Left colon (tissue), 2 donors: ENCODE measurements around the gene GAS2. TPM values are rescaled to one million over a fixed set of nuclear protein-coding genes. Genes with fewer than 3 reads are reported as not detected.

Source experiments
- ATAC-seq: fragments of 200-7000 bp; cut with Tn5 transposase; one replicate; pipeline ENCODE4 v1.9.1; 2020; ENCODE audit warnings: mild to moderate bottlenecking, moderate library complexity
- DNase-seq, 2 donors: peaks; one replicate each; pipeline ENCODE4 v3.0.0-alpha.2; 2020
- intact Hi-C, 2 donors: fragments of 100-400 bp; cut with DNase I in 1 of 2; cut with micrococcal nuclease in 1 of 2; formaldehyde crosslinking; loops; one replicate each; pipeline versions ENCODE4 v1.11.2 to v1.14.0; 2022; cut with DNase I, micrococcal nuclease
- total RNA-seq, 2 donors: library from RNA; stranded (reverse); fragmentation: NEBNext Ultra II Directional; extraction: Animal tissue kit (Norgen Biotek cat#: 25700); gene quantifications; one replicate each; pipeline ENCODE4 v1.2.1, GENCODE V29; 2021
- donor health status: DM: no; HTN: no; CAD: no.
- donor health status: DM: yes; HTN: yes; CAD: no.

Gene GAS2
- total RNA-seq, 2 donors from 2014 or later = 1.6 to 2.5 TPM

DNA sequence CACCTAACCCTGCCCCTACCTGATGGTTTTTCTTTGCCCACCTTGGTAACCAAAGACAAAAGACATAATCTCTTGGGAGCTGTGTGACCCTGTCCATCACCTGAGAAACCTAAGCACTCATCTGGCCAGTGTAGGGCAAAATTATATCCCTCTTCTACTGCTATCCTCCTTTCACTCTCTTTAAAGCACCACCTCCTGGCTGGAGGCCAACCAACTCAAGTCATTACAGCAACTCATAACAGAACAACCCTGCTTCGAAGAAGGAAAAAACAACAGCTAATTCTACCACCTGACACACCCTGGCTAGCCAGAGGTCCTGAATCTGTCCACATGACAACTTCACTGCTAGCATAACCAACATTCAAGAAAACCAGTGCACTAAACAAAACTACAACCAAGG, 45.5 kb downstream of the GAS2 start:
- DNase-seq = peak; percentile 55 to 86
- peak; percentile 87 for ATAC-seq
- intact Hi-C loops = no loop called here

DNA sequence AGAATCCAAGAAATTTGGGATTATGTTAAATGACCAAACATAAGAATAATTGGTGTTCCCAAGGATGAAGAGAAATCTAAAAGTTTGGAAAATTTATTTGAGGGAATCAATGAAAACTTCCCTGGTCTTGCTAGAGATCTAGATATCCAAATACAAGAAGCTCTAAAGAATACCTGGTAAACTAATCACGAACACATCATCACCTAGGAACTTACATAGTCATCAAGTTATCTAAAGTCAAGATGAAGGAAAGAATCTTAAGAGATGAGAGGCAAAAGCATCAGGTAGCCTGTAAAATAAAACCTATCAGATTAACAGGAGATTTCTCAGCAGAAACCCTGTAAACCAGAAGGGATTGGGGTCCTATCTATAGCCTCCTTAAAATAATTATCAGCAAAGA, 46.9 kb downstream of the GAS2 start:
- ATAC-seq (no peak), DNase-seq (no peak)
- intact Hi-C loops = no loop called here

DNA sequence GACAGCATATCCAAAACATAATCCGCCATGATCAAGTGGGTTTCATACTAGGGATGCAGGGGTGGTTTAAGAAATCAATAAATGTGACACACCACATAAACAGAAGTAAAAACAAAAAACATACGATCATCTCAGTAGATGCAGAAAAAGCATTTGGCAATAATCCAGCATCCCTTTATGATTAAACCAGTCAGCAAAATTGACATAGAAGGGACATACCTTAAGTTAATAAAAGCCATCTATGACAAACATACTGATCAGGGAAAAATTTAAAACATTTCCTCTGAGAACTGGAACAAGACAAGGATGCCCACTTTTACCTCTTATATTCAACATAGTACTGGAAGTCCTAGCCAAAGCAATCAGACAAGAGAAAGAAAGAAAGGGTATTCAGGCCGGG, 49.6 kb downstream of the GAS2 start:
- ATAC-seq (no peak), DNase-seq (no peak)
- intact Hi-C loops = no loop called here

DNA sequence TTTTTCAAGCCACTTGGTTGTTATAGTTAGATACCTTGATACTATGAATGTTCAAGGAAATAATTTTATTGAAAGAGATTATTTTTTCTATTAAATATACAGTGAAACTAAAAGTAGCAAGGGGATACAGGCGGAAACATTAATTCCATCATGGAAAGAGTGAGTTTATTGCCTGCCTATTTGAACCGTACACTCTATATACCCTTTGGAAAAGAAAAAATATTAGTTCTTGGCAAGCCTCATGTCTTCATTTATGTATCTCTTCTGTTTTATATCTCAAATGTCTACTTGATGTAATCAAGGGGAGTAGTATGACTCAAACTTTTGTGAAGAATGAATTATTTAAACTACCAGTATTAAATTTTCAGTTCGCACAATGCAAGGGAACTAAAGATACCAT, 54.0 kb downstream of the GAS2 start:
- ATAC-seq (no peak), DNase-seq (no peak)
- intact Hi-C loops = no loop called here

DNA sequence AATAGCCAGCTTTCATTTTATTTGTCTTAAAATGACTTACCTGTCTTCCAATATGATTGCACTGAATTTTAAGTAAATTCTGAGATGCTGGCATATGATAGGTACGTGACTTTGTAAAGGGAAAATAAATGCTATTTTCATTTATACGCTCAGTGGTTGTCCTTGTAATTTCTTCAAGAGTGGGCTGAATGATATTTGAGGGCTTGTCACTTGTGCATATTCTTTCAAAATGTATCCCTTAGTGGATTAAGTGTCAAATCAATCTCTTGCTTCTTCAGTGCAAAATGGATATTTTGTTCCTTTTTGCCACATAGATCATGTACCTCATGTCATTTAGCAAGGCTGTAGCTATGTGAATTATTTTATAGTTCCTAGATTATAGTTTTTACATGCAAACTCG, 56.9 kb downstream of the GAS2 start:
- DNase-seq (no peak), ATAC-seq (no peak)
- intact Hi-C loops = no loop called here

DNA sequence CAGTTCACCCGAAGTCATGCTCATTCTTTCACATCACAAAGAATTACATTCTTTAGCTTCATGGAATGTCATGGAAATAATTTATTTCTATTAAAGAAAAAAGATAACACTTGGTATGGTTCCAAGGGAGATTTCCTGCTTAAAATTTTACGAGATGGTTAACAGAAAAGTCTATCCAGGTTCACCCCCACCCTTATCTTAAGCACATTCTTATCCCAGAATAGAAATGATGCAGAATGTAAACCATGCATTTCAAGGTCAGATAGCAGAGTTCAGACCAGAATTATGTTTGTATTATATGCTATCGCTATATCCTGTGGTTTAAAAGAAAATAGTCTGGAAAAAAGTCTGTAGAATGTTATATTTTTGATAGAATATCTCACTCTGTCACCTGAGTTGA, 58.7 kb downstream of the GAS2 start:
- intact Hi-C loops = no loop called here
- DNase-seq (no peak), ATAC-seq (no peak)

DNA sequence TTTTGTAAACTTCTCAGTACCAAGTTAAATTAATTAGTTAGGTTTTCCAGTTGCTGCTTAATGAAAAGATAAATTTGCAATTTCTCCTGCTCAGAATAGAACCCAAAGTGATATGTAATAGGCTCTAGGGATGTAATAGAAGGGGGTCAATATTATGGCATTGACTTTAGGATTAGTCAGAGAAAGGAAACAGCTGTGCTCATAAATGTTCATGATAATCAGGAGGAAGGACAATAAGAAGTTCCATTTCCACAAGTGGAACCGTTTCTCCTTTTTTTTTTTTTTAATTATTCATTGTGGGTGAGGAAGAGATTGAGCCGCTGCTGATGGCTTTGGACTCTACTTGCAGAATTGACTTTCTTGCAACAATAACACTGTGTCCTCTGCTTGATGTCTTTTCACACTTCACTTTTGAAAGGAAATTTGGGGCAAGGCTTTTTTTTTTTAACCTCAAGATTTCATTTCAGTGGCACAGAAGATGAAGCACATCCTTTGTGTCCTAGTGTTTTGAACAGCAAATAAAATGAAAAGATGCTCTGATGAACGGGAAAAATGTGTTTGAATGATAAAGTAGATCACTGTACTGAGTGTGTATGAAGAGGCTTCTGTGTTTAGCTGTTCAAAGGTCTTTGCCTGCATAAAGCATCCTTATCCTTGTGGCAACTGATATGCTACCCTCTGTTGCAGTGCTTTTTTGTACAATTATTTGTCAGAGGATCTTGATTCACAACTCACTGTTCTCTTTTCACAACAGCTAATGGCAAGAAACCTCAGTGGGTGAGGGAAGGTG, 62.4 kb downstream of the GAS2 start:
- intact Hi-C loops = no loop called here
- ATAC-seq (no peak), DNase-seq (no peak)

DNA sequence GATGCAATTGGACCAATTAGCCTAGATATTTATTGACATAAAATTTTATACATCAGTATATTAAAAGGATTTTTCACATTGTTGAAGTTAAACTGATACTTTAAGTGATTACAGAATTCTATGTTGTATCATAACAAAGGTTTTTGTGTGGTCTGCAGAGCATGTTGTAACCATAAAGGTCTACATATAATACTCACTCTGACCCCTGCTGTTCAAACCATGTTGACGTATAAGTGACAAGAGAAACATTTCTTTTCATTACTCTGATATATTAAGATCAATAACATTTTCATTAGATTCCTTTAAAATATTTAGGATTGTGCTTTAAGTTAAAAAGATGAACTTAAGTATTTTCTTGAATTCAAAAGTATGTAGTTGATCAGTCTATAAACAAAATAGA, 63.9 kb downstream of the GAS2 start:
- peak; percentile 56 for ATAC-seq
- no peak for DNase-seq
- intact Hi-C loops = no loop called here

DNA sequence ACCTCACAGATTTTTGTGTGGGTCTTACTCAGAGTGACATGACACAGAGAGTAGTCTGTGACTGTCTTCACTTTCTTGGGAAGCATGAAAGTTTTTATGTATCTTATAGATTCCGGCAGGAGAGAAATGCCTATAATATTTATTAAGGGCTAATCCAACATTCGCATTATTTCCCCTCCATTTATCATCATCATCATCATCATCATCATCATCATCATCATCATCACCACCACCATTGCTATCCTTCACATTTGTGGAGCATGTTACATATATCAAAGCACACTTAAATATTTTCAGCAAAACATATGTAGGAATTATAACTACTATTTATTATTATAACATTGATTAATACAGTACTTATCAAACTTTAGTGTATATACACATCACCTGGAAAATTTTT, 66.2 kb downstream of the GAS2 start:
- no peak for ATAC-seq
- intact Hi-C loops = no loop called here

DNA sequence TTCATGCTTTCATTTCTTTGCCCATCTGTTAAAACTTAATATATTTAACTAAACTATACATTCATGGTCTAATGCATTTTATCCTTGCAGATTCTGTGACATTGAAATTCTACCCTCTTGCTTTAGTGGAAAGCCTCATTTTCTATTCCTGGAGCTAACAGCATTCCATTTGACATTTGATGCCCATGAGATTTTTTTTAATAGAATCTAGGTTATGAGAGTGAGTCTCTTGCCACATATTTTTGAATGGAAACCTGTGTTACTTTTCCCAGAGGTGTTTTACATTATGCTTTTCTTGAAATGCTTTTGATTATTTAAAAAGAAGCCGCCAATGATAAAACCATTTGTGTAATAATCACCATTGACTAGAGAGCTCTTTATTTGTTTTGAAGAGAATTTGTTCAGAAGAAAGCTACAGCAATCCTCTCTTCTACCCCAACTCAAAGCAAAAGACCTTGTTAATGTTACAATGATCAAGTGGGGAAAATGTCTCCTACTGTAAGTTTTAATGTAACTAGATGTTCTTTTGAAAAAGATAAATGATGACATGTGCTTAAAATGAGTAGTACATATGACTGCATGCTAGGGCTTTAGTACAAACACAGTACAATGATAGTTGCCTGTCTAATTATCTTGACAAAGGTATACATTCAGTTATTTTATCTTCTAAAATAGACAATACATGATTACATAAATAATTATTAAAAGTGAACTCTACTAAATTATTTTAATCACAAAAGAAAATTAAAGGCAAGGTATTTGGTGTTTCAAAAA, 67.3 kb downstream of the GAS2 start:
- DNase-seq (no peak), ATAC-seq (no peak)
- intact Hi-C loops = no loop called here

More for the DNA sequence above, 66.2 kb downstream of the GAS2 start:
- DNase-seq = no peak

DNA sequence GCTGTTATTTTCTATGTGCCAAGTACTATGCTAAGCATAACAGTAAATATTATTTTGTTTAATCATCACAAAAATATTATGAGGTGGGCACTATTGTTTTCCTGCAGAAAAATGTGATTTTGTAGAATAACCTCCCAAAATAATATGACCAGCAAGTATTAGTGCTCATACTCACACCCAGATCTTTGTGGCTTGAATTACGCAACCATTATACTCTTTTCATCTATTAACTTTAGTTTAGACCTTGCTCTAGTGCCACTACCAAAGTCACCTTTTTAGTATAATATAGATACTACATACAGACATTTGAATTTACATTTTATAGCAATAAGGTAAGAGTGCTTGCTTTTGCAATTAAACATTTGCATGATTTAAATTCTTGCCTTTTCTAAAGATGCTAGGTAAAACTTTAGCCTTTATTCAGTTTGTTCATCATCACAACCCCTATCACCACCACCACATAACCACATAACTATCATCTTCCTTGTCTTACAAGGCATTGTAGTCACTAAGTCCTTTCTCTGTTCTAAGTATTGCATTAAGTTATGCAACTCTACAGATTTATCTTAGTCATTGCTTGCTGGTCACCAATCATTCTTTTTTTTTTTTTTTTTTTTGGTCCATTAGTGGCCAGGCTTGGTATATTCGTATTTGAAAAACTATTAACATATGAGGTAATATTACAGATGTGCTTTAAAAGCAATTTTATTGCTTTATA, 68.4 kb downstream of the GAS2 start:
- DNase-seq (no peak), ATAC-seq (no peak)
- intact Hi-C loops = no loop called here

DNA sequence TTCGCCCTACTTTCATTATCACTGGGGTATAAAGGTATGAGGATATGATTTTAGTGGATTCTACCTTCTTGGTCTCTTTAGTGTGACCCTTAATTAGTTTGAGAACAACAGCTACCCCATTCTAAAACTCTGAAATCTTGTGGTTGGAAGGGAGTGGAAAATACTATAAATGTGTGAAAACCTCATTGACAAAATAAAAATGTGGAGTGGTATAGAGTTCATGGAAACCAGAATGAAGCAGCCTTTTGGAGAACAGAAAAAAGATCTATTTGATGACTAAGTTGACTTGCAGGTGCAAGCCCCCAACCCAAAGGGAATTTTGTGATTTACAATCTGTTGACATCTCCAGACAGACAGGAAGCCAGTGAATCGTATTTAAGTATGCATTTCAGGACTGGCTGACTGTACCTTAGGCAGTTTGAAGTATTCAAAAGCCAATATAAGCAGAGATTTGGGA, 75.8 kb downstream of the GAS2 start:
- DNase-seq = no peak
- intact Hi-C loops = no loop called here
- ATAC-seq = no peak

DNA sequence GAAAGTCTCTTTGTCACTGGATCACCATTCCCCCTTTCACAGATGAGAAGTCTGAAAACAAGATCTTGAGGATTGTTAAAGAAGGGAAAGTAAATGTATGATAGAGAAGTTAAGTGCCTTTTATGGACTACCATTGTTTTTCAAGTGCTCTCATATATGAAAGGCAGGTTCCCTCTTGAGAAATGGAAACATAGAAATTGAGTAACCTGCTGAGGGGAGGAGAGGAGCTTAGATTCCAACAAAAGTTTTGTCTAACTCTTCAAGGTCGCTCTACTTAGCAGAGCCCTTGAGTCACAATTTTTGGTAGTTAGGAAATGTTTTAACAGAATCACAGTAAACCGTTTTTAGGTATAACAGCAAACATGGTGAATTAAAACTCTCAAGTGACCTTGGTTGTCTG, 83.1 kb downstream of the GAS2 start:
- no peak for ATAC-seq
- no peak for DNase-seq
- intact Hi-C loops = no loop called here

DNA sequence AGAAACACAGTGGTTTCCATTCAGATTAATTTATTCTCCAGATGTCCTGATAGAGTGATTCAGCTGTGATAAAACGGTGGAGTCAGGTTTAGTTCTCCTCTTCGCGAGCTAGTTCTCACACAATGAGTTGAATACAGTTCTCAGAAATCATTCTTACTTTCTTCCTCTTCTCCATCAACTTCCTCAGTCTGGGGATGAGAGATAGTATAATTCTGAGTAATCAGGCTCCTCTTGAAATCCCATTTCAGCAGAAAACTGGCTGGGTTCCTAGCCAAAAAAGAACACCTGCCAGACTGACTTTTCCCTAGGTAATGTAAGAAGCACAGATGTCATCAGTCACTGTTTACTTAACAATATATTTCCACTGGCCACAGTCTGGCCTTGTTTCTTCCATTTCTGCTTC, 86.5 kb downstream of the GAS2 start:
- ATAC-seq (no peak), DNase-seq (no peak)
- intact Hi-C loops = no loop called here

DNA sequence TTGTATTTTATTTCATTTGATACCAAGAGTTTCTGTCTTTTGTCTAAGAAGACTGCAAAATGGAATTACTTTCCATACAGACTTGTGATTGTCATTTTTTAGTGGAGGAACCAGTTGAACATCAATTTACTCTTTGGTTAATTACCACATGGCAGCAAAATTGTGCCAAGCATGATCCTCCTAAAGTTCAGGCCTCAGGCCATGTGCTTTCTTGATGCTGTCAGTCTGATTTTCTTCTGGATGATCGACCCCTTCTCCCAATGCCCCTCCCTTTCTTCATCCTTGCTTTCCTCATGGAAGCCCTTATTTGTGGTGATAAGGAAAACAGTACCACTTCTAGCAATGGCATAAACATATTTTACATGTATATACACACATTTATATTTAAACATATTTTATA, 87.0 kb downstream of the GAS2 start:
- ATAC-seq (no peak), DNase-seq (no peak)
- intact Hi-C loops = no loop called here

DNA sequence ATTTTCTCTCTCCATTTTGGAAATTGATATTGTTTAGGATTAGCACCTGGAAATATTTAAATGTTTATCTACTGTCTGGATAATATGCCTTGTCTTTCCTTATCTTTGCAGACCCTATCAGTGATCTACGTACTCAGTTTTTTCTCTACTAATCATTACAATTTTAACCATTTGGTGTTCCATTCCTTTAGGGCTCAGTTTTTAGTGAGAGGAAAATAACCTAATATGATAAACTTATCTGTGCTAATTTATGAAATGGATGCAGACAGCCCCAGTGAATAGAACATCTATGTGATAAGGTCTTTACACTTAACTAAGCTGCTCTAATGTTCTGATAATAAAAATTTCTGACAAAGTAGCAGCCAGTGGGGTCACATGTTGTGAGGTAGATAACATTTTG, 94.7 kb downstream of the GAS2 start:
- no peak for ATAC-seq
- DNase-seq = no peak
- intact Hi-C loops = no loop called here

DNA sequence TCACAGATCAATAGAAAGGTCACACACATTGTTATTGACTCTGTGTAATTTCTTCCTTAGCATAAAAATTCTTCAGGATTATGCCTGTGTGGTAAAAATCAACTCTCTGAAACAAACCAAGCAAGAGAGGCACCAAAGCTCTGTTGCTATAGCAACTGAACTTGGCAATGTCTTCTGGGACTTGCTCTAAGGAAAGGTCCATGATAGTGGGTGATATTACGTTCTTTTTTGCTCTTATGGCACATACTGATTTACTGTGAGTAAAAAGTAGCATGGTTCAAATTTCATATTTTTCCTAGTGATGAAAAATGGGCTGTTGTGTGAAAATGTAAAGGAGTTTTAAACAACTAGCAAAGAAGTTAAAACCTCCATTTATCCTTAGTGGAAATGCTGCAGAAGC, 96.8 kb downstream of the GAS2 start:
- intact Hi-C loops = no loop called here
- ATAC-seq (no peak), DNase-seq (no peak)

DNA sequence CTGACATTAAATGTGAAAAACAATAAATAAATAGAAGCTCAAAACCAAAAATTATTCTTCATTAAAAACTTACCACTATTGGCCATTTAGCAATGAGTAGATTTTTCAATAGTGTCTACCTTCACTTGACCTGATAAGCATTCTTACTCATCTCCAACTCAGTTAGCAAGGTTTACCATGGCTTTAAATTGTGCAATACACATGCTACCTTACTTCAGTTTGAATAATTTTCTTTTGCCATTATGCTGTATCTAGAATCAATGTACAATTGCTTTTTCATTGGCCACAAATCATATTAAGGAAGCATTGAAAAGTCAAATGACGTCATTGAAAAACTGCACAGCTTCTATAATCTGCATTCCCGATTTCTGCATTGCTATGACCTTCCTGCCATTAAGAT, 98.3 kb downstream of the GAS2 start:
- no peak for ATAC-seq
- no peak for DNase-seq
- intact Hi-C loops = no loop called here

DNA sequence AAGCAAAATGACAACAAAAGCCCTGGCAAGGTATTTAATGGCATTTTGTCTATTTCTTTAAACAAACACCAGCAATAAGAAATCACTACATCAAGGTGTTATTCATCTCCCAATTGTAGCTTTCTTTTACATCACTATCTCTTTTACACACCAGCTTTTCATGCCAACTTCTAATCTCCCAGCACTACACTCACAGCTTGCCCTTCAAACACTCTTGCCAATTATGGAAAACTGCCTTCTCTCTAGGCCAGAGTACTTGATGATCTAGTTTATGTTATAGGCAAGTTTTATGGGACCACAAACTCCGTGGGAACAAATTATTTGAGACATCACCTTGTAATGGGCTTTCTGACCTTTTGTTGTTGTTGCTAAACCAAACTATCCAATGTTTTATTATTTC, 101.9 kb downstream of the GAS2 start:
- ATAC-seq (no peak), DNase-seq (no peak)
- intact Hi-C loops = no loop called here

DNA sequence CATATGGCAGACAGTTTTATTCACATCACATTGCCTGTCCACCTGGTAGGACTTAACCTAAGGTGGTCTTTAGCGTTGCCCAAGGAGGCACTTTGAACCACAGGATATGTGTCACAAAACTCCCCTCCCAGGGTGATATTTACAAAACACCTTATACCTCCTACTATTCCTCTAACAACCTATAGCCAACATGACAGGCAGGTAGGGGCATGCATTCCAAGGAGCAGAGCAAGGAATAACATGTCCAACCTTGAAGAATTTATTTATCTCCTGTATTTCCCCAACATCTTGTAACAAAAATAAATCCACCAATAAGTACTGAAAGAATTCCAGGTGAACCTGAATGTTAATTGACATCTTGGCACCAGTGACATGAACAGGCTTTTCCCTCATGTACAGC, 102.7 kb downstream of the GAS2 start:
- no peak for ATAC-seq
- DNase-seq = no peak
- intact Hi-C loops = no loop called here
